ENCODE data around the gene ACP7. TPM values are rescaled to one million over a fixed set of nuclear protein-coding genes. Genes with fewer than 3 reads are reported as not detected.
"Not testable (repeated sequence)": the region's sequence is repeated elsewhere in the genome, so short reads cannot be mapped to it uniquely, and the experiment has no call there.

ACP7 gene
- total and polyA plus RNA-seq, 5 donors = not detected

DNA sequence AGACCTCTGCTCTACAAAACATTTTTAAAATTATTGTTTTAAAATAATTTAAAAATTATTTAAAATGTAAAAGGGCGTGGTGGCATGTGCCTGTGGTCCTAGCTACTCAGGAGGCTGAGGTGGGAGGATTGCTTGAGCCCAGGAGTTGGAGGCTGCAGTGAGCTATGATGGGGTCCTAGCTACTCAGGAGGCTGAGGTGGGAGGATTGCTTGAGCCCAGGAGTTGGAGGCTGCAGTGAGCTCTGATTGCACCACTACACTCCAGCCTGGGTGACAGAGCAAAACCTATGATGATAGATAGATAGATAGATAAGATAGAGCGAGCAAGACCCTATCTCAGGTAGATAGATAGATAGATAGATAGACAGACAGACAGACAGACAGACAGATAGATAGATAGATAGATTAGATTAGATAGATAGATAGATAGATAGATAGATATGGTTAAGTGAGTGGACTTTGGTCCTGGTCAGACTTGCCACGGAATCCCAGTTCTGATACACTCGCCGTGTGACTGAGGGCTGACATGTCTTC is 59.7 kb downstream of the ACP7 start:
- H3K4me3 ChIP-seq (ENCODE audit: low read length); H3K9me3 ChIP-seq (ENCODE audit: control insufficient read depth, low read length); DNase-seq; ATAC-seq; intact Hi-C loops (cut with DNase I); H3K27me3 ChIP-seq (ENCODE audit: control insufficient read depth, insufficient read depth): not testable (repeated sequence)
- Histone ChIP-seq H3K27ac (ENCODE audit: low read length) (peak overlapping the region; percentile 32), H3K4me1 (ENCODE audit: control insufficient read depth, insufficient read depth, low read length) (peaks cover 13% of the 10 kb centered on the region)
- 75% methylated on average over 5 of the region's 5 CpGs for WGBS

DNA sequence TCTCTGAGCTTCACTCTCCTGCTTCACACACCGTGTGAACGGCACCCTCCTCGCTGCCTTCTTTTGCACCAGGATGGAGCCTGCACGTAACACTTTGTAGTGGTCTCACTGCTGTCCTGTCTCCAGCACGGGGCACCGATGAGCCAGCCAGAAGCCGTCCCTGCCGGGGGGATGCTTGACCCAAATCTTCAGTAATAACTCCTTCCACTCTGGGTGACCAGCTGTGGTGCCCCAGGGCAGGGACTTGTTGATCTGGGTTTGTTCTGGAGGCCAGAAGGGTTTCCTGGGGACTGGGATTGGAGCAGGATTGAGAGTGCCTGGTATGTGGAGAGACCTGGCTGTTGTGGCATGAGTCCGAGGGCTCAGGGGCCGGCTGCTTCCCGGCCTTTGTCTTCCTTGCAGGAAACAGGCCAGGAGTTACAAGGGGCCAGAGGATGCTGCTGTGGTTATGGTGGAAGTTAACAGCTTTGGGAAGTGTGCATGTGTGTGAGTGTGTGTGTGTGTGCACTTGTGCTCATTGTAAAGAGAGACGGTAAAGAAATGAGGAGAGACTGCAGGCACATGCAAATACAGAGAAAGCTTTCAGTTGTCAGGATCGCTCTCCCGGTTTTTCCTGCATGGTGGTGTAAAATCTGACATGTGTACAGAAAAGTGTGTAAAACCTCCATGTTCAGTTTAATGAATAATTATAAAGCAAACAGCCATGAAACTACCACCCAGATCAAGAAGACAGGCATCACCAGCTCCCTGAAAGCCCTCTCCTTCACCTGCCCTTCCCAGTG is 60.3 kb downstream of the ACP7 start:
- ATAC-seq (peak; percentile 40 to 69), DNase-seq (peak in 2 of 3 donors; percentile 58 to 65)
- Histone ChIP-seq H3K27ac (ENCODE audit: low read length) (peak overlapping the region; percentile 32), H3K4me1 (ENCODE audit: control insufficient read depth, insufficient read depth, low read length) (peaks cover 13% of the 10 kb centered on the region), H3K4me3 (ENCODE audit: low read length) (no peak overlapping the region), H3K9me3 (ENCODE audit: control insufficient read depth, low read length) (no peaks in the 10 kb centered on the region), H3K27me3 (ENCODE audit: control insufficient read depth, insufficient read depth) (no peaks in the 10 kb centered on the region)
- intact Hi-C loops (cut with DNase I) = no loop called here
- WGBS = 28% methylated on average over 14 of the region's 14 CpGs

DNA sequence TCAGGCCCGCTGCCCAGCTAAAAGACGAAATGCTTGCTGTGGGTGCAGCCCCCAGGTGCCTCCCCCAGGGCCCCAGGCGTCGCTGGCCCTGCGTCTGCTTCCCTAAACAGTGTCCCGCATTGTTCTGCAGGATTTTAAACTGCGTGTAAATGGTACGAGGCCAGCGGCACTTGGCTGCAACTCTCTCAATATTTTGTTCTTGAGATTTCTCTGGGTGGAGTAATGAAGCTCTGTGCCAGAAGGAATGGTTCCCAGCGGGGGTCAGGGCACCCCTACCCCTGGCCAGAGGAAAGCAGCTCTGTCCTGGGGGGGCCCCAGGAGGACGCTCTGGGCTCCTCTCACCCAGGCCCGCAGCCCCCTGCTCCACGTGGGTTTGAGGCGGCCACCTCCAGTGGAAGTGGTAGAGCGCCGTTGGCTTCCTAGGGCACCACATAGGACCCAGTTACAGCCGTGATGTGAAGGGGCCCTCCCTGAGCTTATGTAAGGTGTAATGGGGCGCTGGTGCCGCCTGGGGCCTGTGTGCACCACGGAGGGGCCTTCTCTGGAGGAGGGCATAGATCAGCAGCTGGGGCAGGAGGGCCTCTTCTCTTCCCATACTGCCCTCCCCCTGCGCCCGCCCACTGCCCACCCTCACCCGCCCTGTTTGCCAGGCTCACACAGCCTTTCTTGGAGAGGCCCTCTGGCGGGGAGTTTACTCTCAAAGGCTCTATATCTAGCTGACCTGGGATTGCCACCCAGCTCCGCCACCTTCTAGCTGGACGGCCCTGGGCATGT is 61.2 kb downstream of the ACP7 start:
- H3K9me3 ChIP-seq (ENCODE audit: control insufficient read depth, low read length) = no peaks in the 10 kb centered on the region
- H3K4me3 ChIP-seq (ENCODE audit: low read length) = no peak overlapping the region
- intact Hi-C loops (cut with DNase I) = no loop called here
- DNase-seq (peak; percentile 41 to 84 (median 77)), ATAC-seq (peak; percentile 73 to 78)
- H3K4me1 ChIP-seq (ENCODE audit: control insufficient read depth, insufficient read depth, low read length) = peaks cover 9% of the 10 kb centered on the region
- 33% methylated on average over 26 of the region's 26 CpGs for WGBS
- no peaks in the 10 kb centered on the region for H3K27me3 ChIP-seq (ENCODE audit: control insufficient read depth, insufficient read depth)
- H3K27ac ChIP-seq (ENCODE audit: low read length) = peak overlapping the region; percentile 68

DNA sequence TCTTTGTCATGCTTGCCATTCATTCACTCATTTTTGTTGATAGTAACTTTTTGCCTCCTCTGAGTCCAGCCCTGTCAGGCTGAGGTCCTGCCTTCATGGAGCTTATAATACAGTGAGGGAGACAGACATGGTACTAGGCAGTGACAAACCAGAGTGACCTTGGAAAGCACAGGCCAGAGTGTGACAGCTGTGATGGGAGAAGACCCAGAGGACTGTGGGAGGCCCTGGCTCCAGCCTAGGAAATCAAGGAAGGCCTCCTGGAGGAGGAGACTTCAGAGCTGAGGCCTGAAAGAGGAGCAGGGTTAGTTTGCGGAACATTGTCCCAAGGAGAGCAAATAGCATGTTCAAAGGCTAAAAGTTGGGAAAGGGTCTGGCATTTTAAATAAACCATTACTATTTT is 61.9 kb downstream of the ACP7 start:
- H3K27ac ChIP-seq (ENCODE audit: low read length) = peak overlapping the region; percentile 51
- peaks cover 9% of the 10 kb centered on the region for H3K4me1 ChIP-seq (ENCODE audit: control insufficient read depth, insufficient read depth, low read length)
- peak in 1 of 3 donors; percentile 38 for DNase-seq
- intact Hi-C loops (cut with DNase I) = no loop called here
- no peaks in the 10 kb centered on the region for H3K27me3 ChIP-seq (ENCODE audit: control insufficient read depth, insufficient read depth)
- H3K4me3 ChIP-seq (ENCODE audit: low read length) = no peak overlapping the region
- no peaks in the 10 kb centered on the region for H3K9me3 ChIP-seq (ENCODE audit: control insufficient read depth, low read length)
- 98% methylated on average over 1 of the region's 1 CpG for WGBS
- ATAC-seq = no peak

DNA sequence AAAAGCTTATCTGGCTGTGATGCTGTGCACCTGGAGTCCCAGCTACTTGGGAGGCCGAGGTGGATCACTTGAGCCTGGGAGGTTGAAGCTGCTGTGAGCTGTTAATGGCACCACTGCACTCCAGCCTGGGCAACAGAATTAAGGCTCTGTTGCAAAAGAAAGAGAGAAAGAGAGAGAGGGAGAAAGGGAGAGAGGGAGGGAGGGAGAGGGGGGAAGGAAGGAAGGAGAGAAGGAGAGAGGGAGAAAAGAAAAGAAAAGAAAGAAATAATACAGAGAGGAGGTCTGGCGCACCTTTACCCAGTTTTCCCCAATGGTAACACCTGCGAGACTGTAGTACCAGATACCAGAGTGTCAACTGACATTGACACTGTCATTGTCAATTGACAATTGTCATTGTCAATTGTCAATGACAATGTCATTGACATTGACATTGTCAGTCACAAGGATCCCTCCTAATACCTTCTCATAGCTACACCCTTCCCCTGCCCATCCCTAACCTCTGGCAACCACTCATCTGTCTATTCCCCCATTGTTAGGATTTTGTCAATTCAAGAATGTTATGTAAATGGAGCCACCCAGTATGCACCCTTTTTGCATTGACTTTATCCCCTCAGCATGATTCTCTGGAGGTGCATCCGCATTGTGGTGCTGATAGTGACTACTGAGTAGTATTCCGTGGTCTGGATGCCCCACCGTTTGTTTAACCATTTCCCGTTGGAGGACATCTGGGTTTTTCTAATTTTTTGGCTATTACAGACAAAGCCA is 62.7 kb downstream of the ACP7 start:
- DNase-seq = no peak
- 85% methylated on average over 7 of the region's 7 CpGs for WGBS
- no peaks in the 10 kb centered on the region for H3K9me3 ChIP-seq (ENCODE audit: control insufficient read depth, low read length)
- no peak overlapping the region for H3K4me3 ChIP-seq (ENCODE audit: low read length)
- H3K27me3 ChIP-seq (ENCODE audit: control insufficient read depth, insufficient read depth) = no peaks in the 10 kb centered on the region
- peaks cover 9% of the 10 kb centered on the region for H3K4me1 ChIP-seq (ENCODE audit: control insufficient read depth, insufficient read depth, low read length)
- intact Hi-C loops (cut with DNase I) = no loop called here
- H3K27ac ChIP-seq (ENCODE audit: low read length) = no peak overlapping the region
- no peak for ATAC-seq

DNA sequence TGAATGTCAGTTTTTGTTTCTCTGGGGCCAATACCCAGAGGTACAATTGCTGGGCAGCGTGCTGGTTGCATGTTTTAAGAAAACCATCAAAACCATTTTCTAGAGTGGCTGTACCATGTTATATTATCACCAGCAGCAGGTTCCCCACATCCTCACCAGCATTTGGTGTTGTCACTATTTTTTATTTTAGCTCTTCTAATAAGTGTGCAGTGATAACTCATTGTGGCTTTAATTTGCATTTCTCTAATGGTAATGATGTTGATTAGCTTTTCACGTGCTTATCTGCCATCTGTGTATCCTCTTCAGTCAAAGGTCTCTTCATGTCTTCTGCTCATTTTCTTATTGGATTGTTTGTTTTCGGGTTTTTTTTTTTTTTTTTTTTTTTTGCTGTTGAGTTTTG is 63.3 kb downstream of the ACP7 start:
- ATAC-seq (no peak), DNase-seq (no peak)
- H3K4me1 ChIP-seq (ENCODE audit: control insufficient read depth, insufficient read depth, low read length) = peaks cover 9% of the 10 kb centered on the region
- intact Hi-C loops (cut with DNase I) = no loop called here
- no peaks in the 10 kb centered on the region for H3K27me3 ChIP-seq (ENCODE audit: control insufficient read depth, insufficient read depth)
- H3K4me3 ChIP-seq (ENCODE audit: low read length) = no peak overlapping the region
- H3K27ac ChIP-seq (ENCODE audit: low read length) = no peak overlapping the region
- no peaks in the 10 kb centered on the region for H3K9me3 ChIP-seq (ENCODE audit: control insufficient read depth, low read length)
- WGBS = 92% methylated on average over 3 of the region's 3 CpGs

DNA sequence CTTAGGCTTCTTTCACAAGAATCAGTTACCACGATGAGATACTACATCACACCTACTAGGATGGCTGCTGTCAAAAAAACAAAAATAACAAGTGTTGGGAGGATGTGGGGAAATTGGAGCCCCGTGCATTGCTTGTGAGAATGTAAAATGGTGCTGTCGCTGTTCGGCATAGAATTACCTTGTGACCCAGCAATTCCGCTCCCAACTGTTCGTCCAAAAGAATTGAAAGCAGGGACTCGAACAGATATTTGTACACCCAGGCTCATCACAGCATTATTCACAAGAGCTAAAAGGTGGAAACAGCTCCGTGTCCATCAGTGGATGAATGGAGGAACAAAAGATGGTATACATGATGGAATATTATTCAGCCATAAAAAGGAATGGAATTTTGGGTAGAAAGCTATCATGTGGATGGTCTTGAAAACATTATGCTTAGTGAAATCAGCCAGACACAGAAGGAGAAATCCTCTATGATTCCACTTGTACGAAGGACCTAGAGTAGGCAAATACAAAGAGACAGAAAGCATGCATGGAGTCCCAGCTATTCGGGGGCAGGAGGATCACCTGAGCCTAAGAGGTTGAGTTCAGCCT is 64.9 kb downstream of the ACP7 start:
- 96% methylated on average over 10 of the region's 10 CpGs for WGBS
- intact Hi-C loops (cut with DNase I) = no loop called here
- H3K4me1 ChIP-seq (ENCODE audit: control insufficient read depth, insufficient read depth, low read length) = peaks cover 9% of the 10 kb centered on the region

DNA sequence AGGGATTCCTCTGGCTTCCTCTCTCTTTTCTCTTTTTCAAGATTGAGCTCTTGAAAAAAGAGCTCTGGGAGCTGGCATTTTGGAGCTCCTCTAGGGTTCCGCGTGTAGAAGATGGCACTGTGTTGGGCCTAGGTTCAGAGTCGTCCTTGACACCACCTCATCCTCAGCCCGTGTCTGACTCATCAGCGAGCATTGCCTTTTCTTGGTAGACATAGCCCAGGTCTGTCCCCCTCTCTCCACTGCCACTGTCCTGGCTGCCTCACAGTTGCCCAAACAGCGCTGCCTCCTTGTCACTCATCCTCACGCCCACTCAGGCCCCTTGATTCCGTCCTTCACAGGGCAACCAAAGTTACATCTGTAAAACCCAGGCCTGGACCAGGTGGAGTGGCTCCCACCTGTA is 66.1 kb downstream of the ACP7 start:
- peak in 1 of 3 donors; percentile 2 for DNase-seq

More for the DNA sequence above, 64.9 kb downstream of the ACP7 start:
- Histone ChIP-seq H3K27me3 (ENCODE audit: control insufficient read depth, insufficient read depth) (no peaks in the 10 kb centered on the region), H3K9me3 (ENCODE audit: control insufficient read depth, low read length) (no peaks in the 10 kb centered on the region), H3K27ac (ENCODE audit: low read length) (no peak overlapping the region), H3K4me3 (ENCODE audit: low read length) (no peak overlapping the region)
- DNase-seq (no peak), ATAC-seq (no peak)

DNA sequence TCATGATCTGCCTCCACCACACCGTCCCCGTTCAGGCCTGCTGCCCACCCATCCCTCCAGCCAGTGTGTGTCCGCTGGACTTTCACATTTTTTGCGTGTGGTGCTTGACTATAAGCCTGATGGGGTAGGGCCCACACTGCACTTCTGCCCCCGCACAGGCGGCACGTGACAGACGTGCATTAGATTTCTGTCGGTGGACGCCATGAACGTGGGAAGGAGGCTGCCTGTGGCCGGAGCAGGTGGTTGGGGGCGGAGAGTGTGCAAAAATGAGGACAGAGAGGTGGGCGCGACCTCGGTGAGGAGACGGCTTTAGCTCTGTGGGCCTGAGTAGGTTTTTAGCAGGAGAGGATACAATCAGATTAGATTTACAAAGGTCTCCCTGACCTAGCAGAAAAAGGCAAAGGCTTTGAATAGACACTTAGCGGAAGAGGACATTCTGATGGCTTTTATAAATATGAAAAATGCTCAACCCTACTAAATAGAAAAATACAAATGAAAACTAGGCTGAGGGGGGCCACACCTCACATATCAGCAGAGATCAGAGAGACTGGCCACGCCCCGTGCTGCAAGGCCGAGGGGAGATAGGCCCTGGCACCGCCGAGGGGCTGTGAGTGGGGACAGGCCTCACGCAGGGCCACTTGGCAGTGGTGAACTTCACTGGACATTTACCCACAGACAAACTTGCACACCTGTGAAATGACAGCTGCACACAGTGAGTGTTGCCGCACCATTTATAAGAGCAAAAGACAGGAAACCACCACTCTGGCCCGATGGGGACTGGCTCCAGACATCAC is 66.8 kb downstream of the ACP7 start:
- H3K9me3 ChIP-seq (ENCODE audit: control insufficient read depth, low read length) = no peaks in the 10 kb centered on the region
- no peak overlapping the region for H3K27ac ChIP-seq (ENCODE audit: low read length)
- DNase-seq (peak in 1 of 3 donors; percentile 23), ATAC-seq (no peak)
- H3K4me3 ChIP-seq (ENCODE audit: low read length) = no peak overlapping the region
- no peaks in the 10 kb centered on the region for H3K4me1 ChIP-seq (ENCODE audit: control insufficient read depth, insufficient read depth, low read length)
- WGBS = 77% methylated on average over 26 of the region's 26 CpGs
- no peaks in the 10 kb centered on the region for H3K27me3 ChIP-seq (ENCODE audit: control insufficient read depth, insufficient read depth)
- intact Hi-C loops (cut with DNase I) = no loop called here

More for the DNA sequence above, 66.1 kb downstream of the ACP7 start:
- no peak for ATAC-seq
- H3K4me1 ChIP-seq (ENCODE audit: control insufficient read depth, insufficient read depth, low read length) = peaks cover 3% of the 10 kb centered on the region
- no peak overlapping the region for H3K27ac ChIP-seq (ENCODE audit: low read length)
- H3K9me3 ChIP-seq (ENCODE audit: control insufficient read depth, low read length) = no peaks in the 10 kb centered on the region
- 85% methylated on average over 8 of the region's 8 CpGs for WGBS
- H3K27me3 ChIP-seq (ENCODE audit: control insufficient read depth, insufficient read depth) = no peaks in the 10 kb centered on the region
- intact Hi-C loops (cut with DNase I) = no loop called here
- H3K4me3 ChIP-seq (ENCODE audit: low read length) = no peak overlapping the region

DNA sequence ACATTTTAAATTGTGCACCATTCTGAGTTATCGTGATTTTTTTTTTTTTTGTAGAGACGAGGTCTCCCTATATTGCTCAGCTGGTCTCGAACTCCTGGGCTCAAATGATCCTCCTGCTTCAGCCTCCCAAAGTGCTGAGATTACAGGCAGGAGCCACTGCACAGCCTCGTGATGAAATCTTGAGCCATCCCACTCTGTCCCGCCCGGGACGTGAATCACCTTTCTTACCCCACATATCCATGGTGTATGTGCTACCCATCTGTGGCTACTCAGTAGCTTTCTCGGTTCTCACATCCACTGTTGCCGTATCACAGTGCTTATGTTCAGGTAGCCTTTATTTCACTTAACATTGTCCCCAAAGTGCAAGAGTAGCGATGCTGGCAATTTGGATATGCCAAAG is 67.9 kb downstream of the ACP7 start:
- H3K9me3 ChIP-seq (ENCODE audit: control insufficient read depth, low read length) = no peaks in the 10 kb centered on the region
- intact Hi-C loops (cut with DNase I) = no loop called here
- H3K4me3 ChIP-seq (ENCODE audit: low read length) = no peak overlapping the region
- 93% methylated on average over 10 of the region's 10 CpGs for WGBS
- peaks cover 3% of the 10 kb centered on the region for H3K4me1 ChIP-seq (ENCODE audit: control insufficient read depth, insufficient read depth, low read length)
- ATAC-seq = no peak
- peak in 1 of 3 donors; percentile 6 for DNase-seq
- no peak overlapping the region for H3K27ac ChIP-seq (ENCODE audit: low read length)
- H3K27me3 ChIP-seq (ENCODE audit: control insufficient read depth, insufficient read depth) = no peaks in the 10 kb centered on the region
